Neuronal stem cell (in vitro differentiated cells): ENCODE measurements around the gene C5.
A peak's percentile ranks its signal among the peaks of the same experiment; 100 is the strongest.

Experiments used
- DNase-seq: peaks from one replicate; pipeline ENCODE4 v3.0.0-alpha.2; 2013; ENCODE audit warnings: low spot score
- H2AFZ ChIP-seq: one replicate; pipeline ENCODE4 v1.6.1; 2013; ENCODE audit warnings: mild to moderate bottlenecking, low read length, inconsistent platforms
- H2AK5ac ChIP-seq: 2 replicates; pipeline ENCODE4 v1.6.1; 2013; ENCODE audit warnings: low read depth, mild to moderate bottlenecking, inconsistent platforms, low read length, moderate library complexity, mixed read lengths
- H2BK120ac ChIP-seq: 2 replicates; pipeline ENCODE4 v1.6.1; 2013; ENCODE audit warnings: low read depth, mild to moderate bottlenecking, inconsistent platforms, low read length, moderate library complexity, mixed read lengths
- H2BK12ac ChIP-seq: one replicate; pipeline ENCODE4 v1.6.1; 2013; ENCODE audit warnings: low read length, inconsistent platforms
- H2BK15ac ChIP-seq: 2 replicates; pipeline ENCODE4 v1.6.1; 2013; ENCODE audit warnings: mild to moderate bottlenecking, low read length, inconsistent platforms, mixed read lengths
- H2BK5ac ChIP-seq: one replicate; pipeline ENCODE4 v1.6.1; 2013; ENCODE audit warnings: inconsistent platforms, mild to moderate bottlenecking, low read length, moderate library complexity
- H3K14ac ChIP-seq: one replicate; pipeline ENCODE4 v1.6.1; 2013; ENCODE audit warnings: low read length, inconsistent platforms
- H3K18ac ChIP-seq: 2 replicates; pipeline ENCODE4 v1.6.1; 2013; ENCODE audit warnings: low read length, inconsistent platforms
- H3K23ac ChIP-seq: 2 replicates; pipeline ENCODE4 v1.6.1; 2013; ENCODE audit warnings: low read depth, mild to moderate bottlenecking, mixed read lengths, low read length, inconsistent platforms; ENCODE audit not compliant: poor library complexity
- H3K27ac ChIP-seq: replicated peaks from 3 replicates; pipeline ENCODE4 v1.5.1; 2013; ENCODE audit warnings: low read length, inconsistent platforms
- H3K27me3 ChIP-seq, 3 experiments: 2 replicates each; pipeline ENCODE4 v1.6.1; 2013; ENCODE audit warnings: low read length in 3 of 3, mild to moderate bottlenecking in 2 of 3, inconsistent platforms in 1 of 3, low read depth in 1 of 3, mixed read lengths in 1 of 3, moderate library complexity in 1 of 3; ENCODE audit not compliant: control insufficient read depth in 3 of 3, insufficient read depth in 3 of 3
- H3K36me3 ChIP-seq, 2 donors: replicated peaks in 1 of 2; 2 replicates each; pipeline ENCODE4 v1.6.1; 2013; ENCODE audit warnings: low read length in 2 of 2; ENCODE audit not compliant: control insufficient read depth in 2 of 2, insufficient read depth in 2 of 2
- H3K4ac ChIP-seq: 2 replicates; pipeline ENCODE4 v1.6.1; 2013; ENCODE audit warnings: inconsistent platforms, mild to moderate bottlenecking, low read length, moderate library complexity
- H3K4me1 ChIP-seq, 2 donors: 1 replicate in 1 of 2; 2 replicates in 1 of 2; pipeline ENCODE4 v1.6.1; 2013; ENCODE audit warnings: low read length in 2 of 2, low read depth in 1 of 2; ENCODE audit not compliant: control insufficient read depth in 2 of 2, insufficient read depth in 1 of 2
- H3K4me2 ChIP-seq: one replicate; pipeline ENCODE4 v1.6.1; 2013; ENCODE audit warnings: mild to moderate bottlenecking, low read length, inconsistent platforms; ENCODE audit not compliant: insufficient read depth, poor library complexity, severe bottlenecking
- H3K4me3 ChIP-seq, 2 donors: 2 replicates each; pipeline ENCODE4 v1.5.1; 2013; ENCODE audit warnings: low read length in 2 of 2, mild to moderate bottlenecking in 2 of 2, inconsistent platforms in 1 of 2, moderate library complexity in 1 of 2
- H3K79me1 ChIP-seq: one replicate; pipeline ENCODE4 v1.6.1; 2013; ENCODE audit warnings: low read depth, mild to moderate bottlenecking, inconsistent platforms, low read length, moderate library complexity
- H3K9ac ChIP-seq: one replicate; pipeline ENCODE4 v1.6.1; 2013; ENCODE audit warnings: mild to moderate bottlenecking, low read depth, low read length, inconsistent platforms; ENCODE audit not compliant: poor library complexity
- H3K9me3 ChIP-seq, 2 donors: replicated peaks in 1 of 2; 2 replicates each; pipeline versions ENCODE3 to v1.6.1; 2013; ENCODE audit warnings: low read length in 2 of 2, mild to moderate bottlenecking in 2 of 2, inconsistent platforms in 1 of 2, low read depth in 1 of 2, mixed read lengths in 1 of 2, moderate library complexity in 1 of 2; ENCODE audit not compliant: control insufficient read depth in 2 of 2, insufficient read depth in 1 of 2
- H4K8ac ChIP-seq: one replicate; pipeline ENCODE4 v1.6.1; 2013; ENCODE audit warnings: low read depth, mild to moderate bottlenecking, inconsistent platforms, low read length, moderate library complexity
- H4K91ac ChIP-seq: one replicate; pipeline ENCODE4 v1.6.1; 2013; ENCODE audit warnings: low read length, low read depth, mild to moderate bottlenecking, inconsistent platforms; ENCODE audit not compliant: poor library complexity
- WGBS, 2 donors: extraction: QIAGEN DNeasy Blood & Tissue Kit; methylation state at CpG; one replicate each; pipeline ENCODE4 v1.1.7; 2013; ENCODE audit warnings: missing lambda C conversion rate in 2 of 2, mixed read lengths in 1 of 2; ENCODE audit not compliant: insufficient read length in 2 of 2, insufficient replicate concordance in 1 of 2; ENCODE audit errors: extremely low coverage in 2 of 2; 5-methylcytosine and 5-hydroxymethylcytosine counted together

The C5 gene

GRCh38 chr9:121026768-121027167, 23.3 kb downstream of the C5 start:
- Histone ChIP-seq H2BK15ac (no peak overlapping the region), H3K9ac (no peak overlapping the region)

DNA sequence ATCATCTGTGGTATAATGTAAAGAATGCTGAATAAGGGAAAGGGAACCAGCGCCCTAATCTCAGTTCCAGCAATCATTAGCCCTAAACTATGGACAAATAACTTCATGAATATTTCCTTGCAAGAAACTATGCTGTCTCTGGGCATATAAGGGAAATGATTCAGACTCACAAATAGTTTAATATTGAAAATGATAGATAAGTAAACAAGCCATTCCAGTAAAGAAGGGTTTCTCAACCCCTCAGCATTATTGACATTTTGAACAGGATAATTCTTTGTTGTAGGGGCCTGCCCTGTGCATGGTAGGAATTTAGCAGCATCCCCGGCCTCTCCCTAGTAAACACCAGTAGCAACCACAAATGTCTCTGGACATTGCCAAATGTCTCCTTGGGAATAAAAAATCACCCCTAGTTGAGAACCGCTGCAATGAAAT, 23.8 kb downstream of the C5 start:
- Histone ChIP-seq H3K4ac (no peak overlapping the region), H3K79me1 (no peaks in the 10 kb centered on the region), H3K4me3 (no peak overlapping the region), H2BK5ac (no peak overlapping the region), H2AK5ac (no peak overlapping the region), H2AFZ (no peak overlapping the region), H3K14ac (no peak overlapping the region), H2BK15ac (no peak overlapping the region), H3K27me3 (no peaks in the 10 kb centered on the region), H2BK12ac (no peak overlapping the region), H3K9ac (no peak overlapping the region), H3K4me2 (no peak overlapping the region), H3K4me1 (no peaks in the 10 kb centered on the region), H3K27ac (no peak overlapping the region), H4K91ac (no peak overlapping the region), H3K18ac (no peak overlapping the region), H3K36me3 (peaks cover 0 to 2% of the 10 kb centered on the region in 2 donors), H3K9me3 (peaks cover 0 to 4% of the 10 kb centered on the region in 2 donors), H4K8ac (no peak overlapping the region), H3K23ac (no peak overlapping the region), H2BK120ac (no peak overlapping the region)
- no peak for DNase-seq
- no CpG with 5 or more reads among the region's 3 CpGs for WGBS, 2 donors

More at GRCh38 chr9:121026768-121027167, 23.3 kb downstream of the C5 start:
- H3K23ac ChIP-seq: no peak overlapping the region
- no peak overlapping the region for H3K18ac ChIP-seq
- no peak overlapping the region for H2BK5ac ChIP-seq
- no peak overlapping the region for H2BK12ac ChIP-seq
- no peak overlapping the region for H3K14ac ChIP-seq
- H2AFZ ChIP-seq: no peak overlapping the region
- no peak overlapping the region for H2BK120ac ChIP-seq
- no peaks in the 10 kb centered on the region for H3K79me1 ChIP-seq
- no peaks in the 10 kb centered on the region for H3K4me1 ChIP-seq
- no peak overlapping the region for H3K4ac ChIP-seq
- H3K9me3 ChIP-seq: peaks cover 0 to 4% of the 10 kb centered on the region in 2 donors
- H3K4me2 ChIP-seq: no peak overlapping the region
- no peak overlapping the region for H2AK5ac ChIP-seq
- DNase-seq: no peak
- no peak overlapping the region for H3K4me3 ChIP-seq
- peak overlapping the region; percentile 49 for H3K27ac ChIP-seq
- H3K27me3 ChIP-seq: no peaks in the 10 kb centered on the region
- H4K8ac ChIP-seq: no peak overlapping the region
- H3K36me3 ChIP-seq: peaks cover 0 to 2% of the 10 kb centered on the region in 2 donors
- H4K91ac ChIP-seq: no peak overlapping the region

GRCh38 chr9:121024237-121024636, 25.8 kb downstream of the C5 start:
- H3K14ac ChIP-seq: no peak overlapping the region
- H4K8ac ChIP-seq: no peak overlapping the region
- no peak overlapping the region for H4K91ac ChIP-seq
- H2BK120ac ChIP-seq: no peak overlapping the region
- H3K4me3 ChIP-seq: no peak overlapping the region
- no peak overlapping the region for H2AFZ ChIP-seq
- H3K4me2 ChIP-seq: no peak overlapping the region
- no peak overlapping the region for H2BK12ac ChIP-seq
- no peak overlapping the region for H2BK5ac ChIP-seq
- no peaks in the 10 kb centered on the region for H3K79me1 ChIP-seq
- H3K27ac ChIP-seq: no peak overlapping the region
- no peak overlapping the region for H3K9ac ChIP-seq
- no peak overlapping the region for H3K18ac ChIP-seq
- no peak for DNase-seq
- no peak overlapping the region for H2AK5ac ChIP-seq
- no peak overlapping the region for H2BK15ac ChIP-seq
- no peaks in the 10 kb centered on the region for H3K27me3 ChIP-seq
- H3K4ac ChIP-seq: no peak overlapping the region
- no peaks in the 10 kb centered on the region for H3K36me3 ChIP-seq
- no CpG with 5 or more reads among the region's 2 CpGs for WGBS, 2 donors
- no peaks in the 10 kb centered on the region for H3K9me3 ChIP-seq
- H3K23ac ChIP-seq: no peak overlapping the region
- H3K4me1 ChIP-seq: no peaks in the 10 kb centered on the region

DNA sequence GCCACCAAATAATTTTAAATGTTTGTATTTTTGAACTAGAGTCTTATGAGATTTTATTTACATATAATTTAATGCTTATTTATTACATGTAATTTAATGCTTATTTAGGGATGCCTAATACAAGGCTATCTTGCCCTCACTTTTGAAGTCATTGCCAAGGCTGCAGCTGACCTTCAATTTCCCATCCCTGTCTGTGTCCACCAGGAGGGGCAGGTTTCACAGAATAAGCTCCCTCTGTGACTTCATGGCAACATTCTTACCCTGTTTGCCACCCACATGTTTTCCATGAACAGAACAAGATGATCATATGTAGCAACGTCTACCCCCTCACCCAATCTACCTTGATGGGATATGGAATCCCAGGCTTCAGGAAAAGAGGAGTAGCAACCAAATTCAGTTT, 27.0 kb downstream of the C5 start:
- H2AK5ac ChIP-seq: no peak overlapping the region
- no peak overlapping the region for H2BK5ac ChIP-seq
- H2AFZ ChIP-seq: no peak overlapping the region
- DNase-seq: no peak
- H3K4me1 ChIP-seq: no peaks in the 10 kb centered on the region
- no CpG with 5 or more reads among the region's 1 CpG for WGBS, 2 donors
- no peak overlapping the region for H3K4ac ChIP-seq
- no peak overlapping the region for H4K91ac ChIP-seq
- H3K4me3 ChIP-seq: no peak overlapping the region
- no peak overlapping the region for H3K18ac ChIP-seq
- no peaks in the 10 kb centered on the region for H3K27me3 ChIP-seq
- no peak overlapping the region for H4K8ac ChIP-seq
- H2BK12ac ChIP-seq: no peak overlapping the region
- no peaks in the 10 kb centered on the region for H3K9me3 ChIP-seq
- no peak overlapping the region for H2BK15ac ChIP-seq
- no peaks in the 10 kb centered on the region for H3K36me3 ChIP-seq
- no peak overlapping the region for H3K14ac ChIP-seq
- no peak overlapping the region for H2BK120ac ChIP-seq
- no peak overlapping the region for H3K27ac ChIP-seq
- no peak overlapping the region for H3K23ac ChIP-seq
- no peak overlapping the region for H3K4me2 ChIP-seq
- H3K9ac ChIP-seq: no peak overlapping the region
- H3K79me1 ChIP-seq: no peaks in the 10 kb centered on the region
